Lower leg skin (tissue), 3 donors: ENCODE results near the gene SPATA2L.

Source experiments
- POLR2A ChIP-seq, 2 donors: fragments of 450-650 bp; IDR thresholded peaks; one replicate each; pipeline ENCODE4 v1.6.1; 2016 to 2017; ENCODE audit warnings: antibody characterized with exemption in 2 of 2, mild to moderate bottlenecking in 1 of 2, moderate library complexity in 1 of 2
- TF ChIP-seq, protein P1 (sequence below), 3 donors: fragments of 450-650 bp; IDR thresholded peaks; one replicate each; pipeline ENCODE4 v1.5.1; 2016; ENCODE audit warnings: antibody characterized with exemption in 3 of 3, mild to moderate bottlenecking in 3 of 3, moderate library complexity in 2 of 3

DNA sequence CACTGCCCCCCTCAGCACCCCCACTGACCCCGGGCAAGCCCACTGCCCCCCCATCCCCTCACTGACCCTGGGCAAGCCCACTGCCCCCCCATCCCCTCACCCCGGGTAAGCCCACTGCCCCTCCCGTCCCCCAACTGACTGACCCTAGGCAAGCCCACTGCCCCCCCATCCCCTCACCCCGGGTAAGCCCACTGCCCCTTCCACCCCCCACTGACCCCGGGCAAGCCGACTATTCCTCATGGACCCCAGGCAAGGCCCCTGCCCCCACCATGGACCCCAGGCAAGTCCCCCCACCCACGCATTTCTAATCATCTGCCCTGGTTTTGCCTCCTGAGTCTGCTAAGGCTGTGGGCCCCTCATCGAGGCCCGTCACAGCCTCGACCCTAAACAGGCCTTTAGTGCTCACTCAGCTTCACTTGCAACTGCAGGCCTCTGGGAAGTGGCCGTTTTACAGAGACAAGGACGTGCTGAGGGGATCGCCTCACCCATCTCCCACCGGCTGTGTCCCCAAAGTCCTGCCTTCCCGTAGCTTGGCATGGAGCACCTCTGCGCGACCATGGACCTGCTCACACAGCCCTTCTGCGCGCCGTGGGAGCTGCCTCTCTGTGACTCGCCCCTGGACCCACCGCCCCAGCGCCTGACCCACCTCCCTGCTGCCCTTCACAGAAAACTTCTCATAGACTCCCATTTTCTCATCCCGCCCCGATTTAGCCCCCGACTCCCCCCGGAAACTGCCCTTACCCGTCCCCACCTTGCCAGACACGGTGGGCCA is 15.6 kb upstream of the SPATA2L start:
- TF ChIP-seq POLR2A (IDR thresholded peaks at IDR 0.05) = no peak
- TF ChIP-seq, protein P1, sequence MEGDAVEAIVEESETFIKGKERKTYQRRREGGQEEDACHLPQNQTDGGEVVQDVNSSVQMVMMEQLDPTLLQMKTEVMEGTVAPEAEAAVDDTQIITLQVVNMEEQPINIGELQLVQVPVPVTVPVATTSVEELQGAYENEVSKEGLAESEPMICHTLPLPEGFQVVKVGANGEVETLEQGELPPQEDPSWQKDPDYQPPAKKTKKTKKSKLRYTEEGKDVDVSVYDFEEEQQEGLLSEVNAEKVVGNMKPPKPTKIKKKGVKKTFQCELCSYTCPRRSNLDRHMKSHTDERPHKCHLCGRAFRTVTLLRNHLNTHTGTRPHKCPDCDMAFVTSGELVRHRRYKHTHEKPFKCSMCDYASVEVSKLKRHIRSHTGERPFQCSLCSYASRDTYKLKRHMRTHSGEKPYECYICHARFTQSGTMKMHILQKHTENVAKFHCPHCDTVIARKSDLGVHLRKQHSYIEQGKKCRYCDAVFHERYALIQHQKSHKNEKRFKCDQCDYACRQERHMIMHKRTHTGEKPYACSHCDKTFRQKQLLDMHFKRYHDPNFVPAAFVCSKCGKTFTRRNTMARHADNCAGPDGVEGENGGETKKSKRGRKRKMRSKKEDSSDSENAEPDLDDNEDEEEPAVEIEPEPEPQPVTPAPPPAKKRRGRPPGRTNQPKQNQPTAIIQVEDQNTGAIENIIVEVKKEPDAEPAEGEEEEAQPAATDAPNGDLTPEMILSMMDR (IDR thresholded peaks at IDR 0.05) = no peak
